Stimulated activated effector memory CD8-positive, alpha-beta T cell treated with anti-CD3 and anti-CD28 coated beads, Interleukin-12 subunit alpha, Interleukin-12 subunit beta, amount 100 ng/mL, for 72 hours (primary cell): ENCODE data around the gene QARS1.
A peak's percentile ranks its signal among the peaks of the same experiment; 100 is the strongest.

Experiments
- ATAC-seq: fragments of 150-1000 bp; cut with Tn5 transposase; 2 replicates; pipeline ENCODE4 v1.10.0; 2021
- DNase-seq, 2 donors: peaks; one replicate each; pipeline ENCODE4 v3.0.0; 2021 to 2022; ENCODE audit warnings: low spot score in 2 of 2
- H3K27ac Mint-ChIP-seq: one replicate; pipeline ENCODE4 v1.8.0; 2022; ENCODE audit warnings: mild to moderate bottlenecking, mixed read lengths
- H3K36me3 Mint-ChIP-seq: one replicate; pipeline ENCODE4 v1.8.0; 2022; ENCODE audit warnings: mild to moderate bottlenecking, mixed read lengths
- H3K4me1 Mint-ChIP-seq: one replicate; pipeline ENCODE4 v1.8.0; 2022; ENCODE audit warnings: mixed read lengths
- H3K4me3 Mint-ChIP-seq: one replicate; pipeline ENCODE4 v1.8.0; 2022; ENCODE audit warnings: mild to moderate bottlenecking, mixed read lengths
- H3K9me3 Mint-ChIP-seq: one replicate; pipeline ENCODE4 v1.8.0; 2022; ENCODE audit warnings: mixed read lengths

QARS1 gene

GRCh38 chr3:49123687-49124086 is 19.1 kb upstream of the QARS1 start:
- H3K9me3 Mint-ChIP-seq, result no peaks in the 10 kb centered on the region
- no peak for ATAC-seq

GRCh38 chr3:49122886-49123545 is 18.5 kb upstream of the QARS1 start:
- no peak for ATAC-seq
- Mint-ChIP-seq H3K9me3 (no peaks in the 10 kb centered on the region), H3K4me1 (peaks cover 26% of the 10 kb centered on the region), H3K27ac (no peak overlapping the region), H3K36me3 (peaks cover 15% of the 10 kb centered on the region), H3K4me3 (no peak overlapping the region)
- no peak for DNase-seq

More at GRCh38 chr3:49123687-49124086, 19.1 kb upstream of the QARS1 start:
- H3K27ac Mint-ChIP-seq, result no peak overlapping the region
- H3K4me1 Mint-ChIP-seq, result peaks cover 25% of the 10 kb centered on the region
- no peak for DNase-seq
- no peak overlapping the region for H3K4me3 Mint-ChIP-seq
- H3K36me3 Mint-ChIP-seq, result peaks cover 8% of the 10 kb centered on the region

DNA sequence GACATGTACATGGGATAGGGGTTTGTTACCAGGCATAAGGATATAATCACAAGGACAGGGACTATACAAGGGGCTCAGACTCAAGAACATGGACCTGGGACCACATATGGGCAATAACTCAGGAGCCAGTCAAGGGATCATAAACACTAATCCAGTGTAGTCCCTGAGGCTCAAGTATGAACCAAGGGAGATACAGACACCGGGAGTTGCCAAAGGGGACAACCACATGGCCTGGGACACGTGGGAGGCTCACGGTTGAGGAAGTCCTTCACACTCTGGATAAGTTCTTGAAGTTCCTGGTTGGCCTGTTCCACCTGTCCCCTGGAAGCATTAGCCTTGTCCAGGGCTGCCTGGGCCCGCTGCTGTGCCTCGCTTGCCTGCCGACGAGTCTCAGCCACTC is 17.9 kb upstream of the QARS1 start:
- ATAC-seq (no peak), DNase-seq (no peak)
- H3K4me3 Mint-ChIP-seq, result no peak overlapping the region
- H3K36me3 Mint-ChIP-seq, result peaks cover 20% of the 10 kb centered on the region
- peak overlapping the region; percentile 79 for H3K27ac Mint-ChIP-seq
- H3K9me3 Mint-ChIP-seq, result no peaks in the 10 kb centered on the region
- peaks cover 26% of the 10 kb centered on the region for H3K4me1 Mint-ChIP-seq

- no peak for DNase-seq
- peaks cover 26% of the 10 kb centered on the region for H3K4me1 Mint-ChIP-seq
- peak overlapping the region; percentile 75 for H3K4me3 Mint-ChIP-seq
- H3K27ac Mint-ChIP-seq, result peak overlapping the region; percentile 79
- ATAC-seq, result no peak
- peaks cover 25% of the 10 kb centered on the region for H3K36me3 Mint-ChIP-seq
- H3K9me3 Mint-ChIP-seq, result no peaks in the 10 kb centered on the region
Measured at GRCh38 chr3:49122022-49122421, 17.5 kb upstream of the QARS1 start.

DNA sequence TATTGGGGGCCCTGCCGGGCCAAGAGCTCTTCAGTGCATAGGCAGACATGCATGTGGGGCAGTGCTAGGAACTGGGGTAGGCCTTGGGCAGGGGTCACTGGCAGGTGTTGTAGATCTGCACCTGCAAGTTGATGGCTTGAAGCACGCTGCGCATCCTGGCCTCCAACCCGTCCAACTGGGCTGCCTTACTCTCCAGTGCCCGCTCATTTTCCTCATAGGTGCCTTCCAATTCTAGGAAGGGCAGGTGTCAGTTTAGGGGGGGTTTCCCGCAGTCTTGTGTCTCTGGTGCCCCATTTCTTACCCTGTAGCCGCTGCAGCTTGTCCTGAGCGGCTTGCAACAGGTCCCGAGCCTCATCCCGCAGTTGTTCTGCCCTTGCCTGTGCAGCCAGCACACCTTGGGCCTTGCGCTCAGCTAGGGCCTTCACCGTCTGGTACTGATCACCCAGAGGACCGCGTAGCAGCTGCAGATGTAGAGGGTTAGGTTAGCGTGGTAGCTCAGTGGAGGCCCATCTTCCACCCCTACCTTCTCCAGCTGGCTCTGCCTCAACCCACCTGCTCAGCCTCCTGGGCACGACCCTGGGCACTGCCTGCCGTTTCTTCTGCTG is 16.7 kb upstream of the QARS1 start:
- Mint-ChIP-seq H3K36me3 (peaks cover 31% of the 10 kb centered on the region), H3K27ac (peak overlapping the region; percentile 79), H3K9me3 (no peaks in the 10 kb centered on the region), H3K4me1 (peaks cover 26% of the 10 kb centered on the region), H3K4me3 (peak overlapping the region; percentile 75)
- no peak for ATAC-seq
- no peak for DNase-seq

DNA sequence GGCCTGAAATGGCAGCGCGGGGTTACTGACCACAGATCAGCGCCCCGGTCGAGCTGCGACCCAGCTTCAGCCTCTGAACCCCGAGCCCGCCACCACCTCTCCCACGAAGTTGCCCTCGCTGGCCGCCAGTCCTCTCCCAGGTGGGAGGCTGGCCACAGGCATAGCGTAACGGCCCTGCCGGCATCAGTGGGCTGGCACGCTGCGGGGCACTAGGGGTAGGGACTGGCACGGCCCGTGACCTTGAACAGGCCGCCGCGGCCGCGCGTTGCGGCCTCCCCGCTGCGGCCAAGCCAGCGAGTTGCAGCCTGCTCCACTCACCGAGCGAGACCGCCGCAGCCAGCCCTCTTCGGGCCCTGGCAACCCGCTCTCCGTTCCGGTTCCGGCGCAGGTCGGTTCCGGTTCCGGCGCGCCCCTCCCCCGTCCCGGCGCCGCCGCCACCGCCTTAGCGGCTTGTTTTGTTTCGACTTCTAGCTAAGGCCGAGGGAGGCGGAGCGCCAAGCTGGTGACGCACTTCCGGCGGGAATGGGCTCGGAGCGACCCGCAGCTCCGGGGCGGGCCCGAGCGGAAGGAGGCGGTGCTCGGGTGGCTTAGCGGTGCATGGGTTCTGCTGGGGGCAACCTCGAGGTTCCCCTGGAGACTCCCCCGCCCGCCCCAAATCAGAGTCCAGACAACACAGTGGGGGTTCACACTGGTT is 16.0 kb upstream of the QARS1 start, which contains the start of gene USP19:
USP19 (minus strand) TSS at position 386 of the 694 bp plus-strand sequence. CDS start 1,678 bp downstream, outside the sequence.
- no peaks in the 10 kb centered on the region for H3K9me3 Mint-ChIP-seq
- H3K36me3 Mint-ChIP-seq, result peaks cover 38% of the 10 kb centered on the region
- peak; percentile 92 for ATAC-seq
- peak within 1 kb of the TSS; percentile 75 for H3K4me3 Mint-ChIP-seq
- H3K27ac Mint-ChIP-seq, result peak within 1 kb of the TSS; percentile 79
- H3K4me1 Mint-ChIP-seq, result peaks cover 26% of the 10 kb centered on the region
- DNase-seq, result peak; percentile 83 to 94

- peaks cover 26% of the 10 kb centered on the region for H3K4me1 Mint-ChIP-seq
- H3K9me3 Mint-ChIP-seq, result no peaks in the 10 kb centered on the region
- peaks cover 43% of the 10 kb centered on the region for H3K36me3 Mint-ChIP-seq
- DNase-seq (no peak), ATAC-seq (peak; percentile 3)
- H3K27ac Mint-ChIP-seq, result peak overlapping the region; percentile 79
- H3K4me3 Mint-ChIP-seq, result peak overlapping the region; percentile 75
Measured at GRCh38 chr3:49120096-49120437, 15.5 kb upstream of the QARS1 start.

DNA sequence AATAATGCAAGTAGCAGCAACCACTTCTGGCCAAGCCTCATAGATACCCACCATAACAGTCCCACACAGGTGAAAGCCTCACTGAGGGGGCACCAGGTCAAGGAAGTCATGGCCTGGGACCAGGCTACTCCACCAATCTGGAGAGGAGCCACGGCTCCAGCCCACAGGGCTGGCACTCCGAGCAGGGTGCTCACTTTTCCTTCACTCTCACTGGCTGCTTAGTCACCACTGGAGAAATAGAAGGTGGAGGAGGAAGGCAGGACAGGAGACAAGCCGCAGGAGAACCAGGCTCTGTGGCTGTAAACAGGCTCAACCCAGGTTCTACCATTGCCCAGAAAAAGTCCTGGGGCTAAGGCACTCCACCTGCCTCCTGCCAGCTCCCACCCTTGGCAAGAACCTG is 14.9 kb upstream of the QARS1 start:
- peaks cover 26% of the 10 kb centered on the region for H3K4me1 Mint-ChIP-seq
- peak overlapping the region; percentile 79 for H3K27ac Mint-ChIP-seq
- H3K9me3 Mint-ChIP-seq, result no peaks in the 10 kb centered on the region
- ATAC-seq (no peak), DNase-seq (no peak)
- H3K36me3 Mint-ChIP-seq, result peaks cover 46% of the 10 kb centered on the region
- peak overlapping the region; percentile 75 for H3K4me3 Mint-ChIP-seq

- DNase-seq, result no peak
- Mint-ChIP-seq H3K27ac (no peak overlapping the region), H3K36me3 (peaks cover 46% of the 10 kb centered on the region), H3K4me1 (peaks cover 26% of the 10 kb centered on the region), H3K4me3 (peak overlapping the region; percentile 75), H3K9me3 (no peaks in the 10 kb centered on the region)
- ATAC-seq, result no peak
Measured at GRCh38 chr3:49119036-49119435, 14.5 kb upstream of the QARS1 start.

GRCh38 chr3:49112262-49112661 is 7.7 kb upstream of the QARS1 start:
- H3K9me3 Mint-ChIP-seq, result no peaks in the 10 kb centered on the region
- no peak overlapping the region for H3K4me3 Mint-ChIP-seq
- peaks cover 57% of the 10 kb centered on the region for H3K36me3 Mint-ChIP-seq
- DNase-seq, result no peak
- H3K27ac Mint-ChIP-seq, result no peak overlapping the region
- no peak for ATAC-seq
- no peaks in the 10 kb centered on the region for H3K4me1 Mint-ChIP-seq

DNA sequence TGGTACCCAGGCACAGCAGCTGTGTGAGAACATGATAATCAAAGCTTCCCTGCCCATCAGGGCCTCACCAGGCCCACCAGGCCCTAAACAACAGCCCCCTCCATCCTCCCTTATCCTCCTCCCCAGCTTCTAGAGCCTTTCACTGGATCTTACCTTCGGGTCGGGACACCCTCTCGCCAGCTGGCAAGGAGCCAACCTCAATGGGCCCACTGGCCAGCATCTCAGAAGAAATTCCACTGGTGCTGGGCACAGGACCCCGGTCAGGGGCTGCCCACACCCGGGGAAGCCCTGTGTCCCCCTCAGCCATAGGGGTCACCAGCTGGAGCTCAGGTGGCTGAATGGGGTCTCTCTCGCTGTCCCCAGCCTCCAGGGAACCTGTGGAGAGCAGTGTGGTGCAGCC is 6.8 kb upstream of the QARS1 start:
- Mint-ChIP-seq H3K36me3 (peaks cover 54% of the 10 kb centered on the region), H3K4me3 (no peak overlapping the region)
- ATAC-seq, result no peak

GRCh38 chr3:49110780-49111179 is 6.2 kb upstream of the QARS1 start:
- Mint-ChIP-seq H3K9me3 (no peaks in the 10 kb centered on the region), H3K4me3 (no peak overlapping the region), H3K36me3 (peaks cover 49% of the 10 kb centered on the region), H3K4me1 (peaks cover 2% of the 10 kb centered on the region), H3K27ac (no peak overlapping the region)
- DNase-seq (no peak), ATAC-seq (no peak)

More for the DNA sequence above, 6.8 kb upstream of the QARS1 start:
- Mint-ChIP-seq H3K9me3 (no peaks in the 10 kb centered on the region), H3K4me1 (no peaks in the 10 kb centered on the region), H3K27ac (no peak overlapping the region)
- no peak for DNase-seq

DNA sequence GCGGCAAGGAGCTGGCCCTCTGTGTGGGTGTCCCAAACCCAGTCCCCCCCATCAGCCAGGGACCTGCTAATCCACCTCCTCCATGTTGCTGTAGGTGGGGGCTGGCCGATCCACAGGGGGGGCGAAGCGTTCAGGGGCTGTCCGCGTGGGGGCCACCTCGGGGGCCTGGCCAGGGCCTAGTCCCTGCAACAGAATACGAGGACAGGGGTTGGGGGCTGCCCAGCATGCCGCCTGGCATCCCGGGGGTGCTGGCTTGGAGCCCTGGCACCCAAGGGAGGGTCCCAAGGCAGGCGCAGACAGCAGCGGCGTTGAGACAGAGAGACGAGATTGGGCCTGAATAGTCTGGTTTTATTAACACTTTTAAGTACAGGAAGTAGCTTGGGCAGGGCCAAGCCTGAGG is 3.8 kb upstream of the QARS1 start:
- ATAC-seq, result no peak
- Mint-ChIP-seq H3K4me3 (no peak overlapping the region), H3K27ac (no peak overlapping the region), H3K4me1 (peaks cover 23% of the 10 kb centered on the region), H3K9me3 (no peaks in the 10 kb centered on the region), H3K36me3 (peaks cover 44% of the 10 kb centered on the region)
- DNase-seq, result no peak

GRCh38 chr3:49104052-49104426 is 518 bp downstream of the QARS1 start:
- ATAC-seq, result no peak
- DNase-seq, result no peak
- H3K36me3 Mint-ChIP-seq, result peaks cover 60% of the 10 kb centered on the region
- no peaks in the 10 kb centered on the region for H3K9me3 Mint-ChIP-seq
- H3K27ac Mint-ChIP-seq, result peak overlapping the region; percentile 98
- peak overlapping the region; percentile 99 for H3K4me3 Mint-ChIP-seq
- peaks cover 36% of the 10 kb centered on the region for H3K4me1 Mint-ChIP-seq

- H3K4me1 Mint-ChIP-seq, result peaks cover 30% of the 10 kb centered on the region
- H3K36me3 Mint-ChIP-seq, result peaks cover 86% of the 10 kb centered on the region
- ATAC-seq, result no peak
- DNase-seq, result no peak
- H3K9me3 Mint-ChIP-seq, result no peaks in the 10 kb centered on the region
- H3K4me3 Mint-ChIP-seq, result no peak overlapping the region
- peak overlapping the region; percentile 34 for H3K27ac Mint-ChIP-seq
Measured at GRCh38 chr3:49100046-49100615, 4.4 kb downstream of the QARS1 start.
